ENCODE data around the gene SNX7. TPM values are rescaled to one million over a fixed set of nuclear protein-coding genes. Genes with fewer than 3 reads are reported as not detected.

SNX7 gene, protein sequence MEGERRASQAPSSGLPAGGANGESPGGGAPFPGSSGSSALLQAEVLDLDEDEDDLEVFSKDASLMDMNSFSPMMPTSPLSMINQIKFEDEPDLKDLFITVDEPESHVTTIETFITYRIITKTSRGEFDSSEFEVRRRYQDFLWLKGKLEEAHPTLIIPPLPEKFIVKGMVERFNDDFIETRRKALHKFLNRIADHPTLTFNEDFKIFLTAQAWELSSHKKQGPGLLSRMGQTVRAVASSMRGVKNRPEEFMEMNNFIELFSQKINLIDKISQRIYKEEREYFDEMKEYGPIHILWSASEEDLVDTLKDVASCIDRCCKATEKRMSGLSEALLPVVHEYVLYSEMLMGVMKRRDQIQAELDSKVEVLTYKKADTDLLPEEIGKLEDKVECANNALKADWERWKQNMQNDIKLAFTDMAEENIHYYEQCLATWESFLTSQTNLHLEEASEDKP
- total RNA-seq = 10 to 100 TPM; 11.6 to 28.6 (median 19.4) TPM

DNA sequence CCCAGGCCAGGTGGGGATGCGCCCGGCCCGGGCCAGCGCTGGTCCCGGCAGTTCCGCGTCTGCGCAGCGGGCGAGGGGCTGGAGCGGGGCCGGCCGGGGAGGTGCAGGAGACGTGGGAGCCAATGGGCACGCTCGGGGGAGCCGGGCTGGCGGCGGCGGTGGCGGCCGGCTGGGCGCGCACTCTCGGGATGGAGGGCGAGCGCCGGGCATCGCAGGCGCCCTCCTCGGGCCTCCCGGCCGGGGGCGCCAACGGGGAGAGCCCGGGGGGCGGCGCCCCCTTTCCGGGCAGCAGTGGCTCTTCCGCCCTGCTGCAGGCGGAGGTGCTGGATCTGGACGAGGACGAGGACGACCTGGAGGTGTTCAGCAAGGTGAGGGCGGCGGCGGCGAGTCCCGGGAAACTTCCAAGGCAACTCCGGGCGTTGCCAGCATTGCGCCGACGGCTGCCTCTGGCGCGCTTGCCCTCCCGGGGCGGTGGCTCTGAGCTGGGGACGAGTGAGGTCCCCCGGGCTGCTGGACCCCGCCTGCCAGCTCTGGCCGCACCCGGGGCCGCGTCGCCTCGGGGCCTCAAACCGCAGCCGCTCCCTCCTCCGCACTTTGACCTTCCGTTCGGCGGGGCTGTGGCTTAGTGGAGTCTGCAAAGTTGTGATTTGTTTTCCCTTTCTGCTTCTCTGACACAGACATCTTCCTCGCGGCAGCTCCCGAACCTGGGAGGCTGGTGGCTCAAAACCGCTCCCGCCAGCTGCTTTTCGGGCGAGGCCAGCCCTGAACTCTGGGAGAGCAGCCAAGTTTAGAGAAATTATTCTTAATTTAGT, at the start of gene SNX7:
Gene SNX7, plus strand, starts transcription at position 178 of the 812 bp plus-strand sequence. Its CDS starts 11 bp downstream, at position 189.
- Histone ChIP-seq H3K36me3 (no peaks in the 10 kb centered on the region), H3K27me3 (no peaks in the 10 kb centered on the region), H3K4me1 (peaks cover 0 to 21% (median 0%) of the 10 kb centered on the region in 4 donors), H3K27ac (peak within 1 kb of the TSS; percentile 44 to 96 (median 90)), H3K9me3 (no peaks in the 10 kb centered on the region), H3K4me3 (peak within 1 kb of the TSS; percentile 52 to 98 (median 86))
- peak; percentile 54 to 61 for DNase-seq (ENCODE audit: low spot score in 2 of 2)
- 0 to 1% methylated on average over 36 to 47 of the region's 80 CpGs for WGBS, 2 donors
- TF ChIP-seq POLR2A (IDR thresholded peaks at IDR 0.05) = peak; percentile 19 to 44
- TF ChIP-seq EP300 (IDR thresholded peaks at IDR 0.05) = peak in 1 of 2 donors; percentile 51
- TF ChIP-seq, protein P1, sequence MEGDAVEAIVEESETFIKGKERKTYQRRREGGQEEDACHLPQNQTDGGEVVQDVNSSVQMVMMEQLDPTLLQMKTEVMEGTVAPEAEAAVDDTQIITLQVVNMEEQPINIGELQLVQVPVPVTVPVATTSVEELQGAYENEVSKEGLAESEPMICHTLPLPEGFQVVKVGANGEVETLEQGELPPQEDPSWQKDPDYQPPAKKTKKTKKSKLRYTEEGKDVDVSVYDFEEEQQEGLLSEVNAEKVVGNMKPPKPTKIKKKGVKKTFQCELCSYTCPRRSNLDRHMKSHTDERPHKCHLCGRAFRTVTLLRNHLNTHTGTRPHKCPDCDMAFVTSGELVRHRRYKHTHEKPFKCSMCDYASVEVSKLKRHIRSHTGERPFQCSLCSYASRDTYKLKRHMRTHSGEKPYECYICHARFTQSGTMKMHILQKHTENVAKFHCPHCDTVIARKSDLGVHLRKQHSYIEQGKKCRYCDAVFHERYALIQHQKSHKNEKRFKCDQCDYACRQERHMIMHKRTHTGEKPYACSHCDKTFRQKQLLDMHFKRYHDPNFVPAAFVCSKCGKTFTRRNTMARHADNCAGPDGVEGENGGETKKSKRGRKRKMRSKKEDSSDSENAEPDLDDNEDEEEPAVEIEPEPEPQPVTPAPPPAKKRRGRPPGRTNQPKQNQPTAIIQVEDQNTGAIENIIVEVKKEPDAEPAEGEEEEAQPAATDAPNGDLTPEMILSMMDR (IDR thresholded peaks at IDR 0.05) = peak; percentile 18 to 58 (median 32)

DNA sequence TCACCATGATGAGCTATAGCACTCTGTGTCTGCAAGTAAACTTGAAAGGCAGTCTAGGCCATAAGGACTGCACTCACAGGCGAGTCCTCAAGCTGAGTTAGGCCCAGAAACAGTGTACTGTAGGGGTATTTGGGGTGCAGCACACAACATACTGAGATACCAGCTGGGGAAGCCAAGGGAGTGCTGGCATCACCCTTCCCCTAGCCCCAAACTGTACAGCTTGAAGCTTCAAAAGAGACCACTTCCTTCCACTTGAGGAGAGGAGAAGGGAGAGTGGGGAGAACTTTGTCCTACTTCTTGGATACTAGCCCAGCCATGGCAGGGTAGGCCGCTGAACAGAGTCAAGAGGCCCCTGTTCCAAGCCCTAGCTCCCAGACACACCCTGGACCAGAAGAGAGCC, 24.2 kb upstream of the SNX7 start:
- Histone ChIP-seq H3K27ac (no peak overlapping the region), H3K36me3 (no peaks in the 10 kb centered on the region), H3K4me3 (no peak overlapping the region), H3K4me1 (no peaks in the 10 kb centered on the region), H3K9me3 (peaks cover 0 to 14% (median 0%) of the 10 kb centered on the region in 4 donors), H3K27me3 (no peaks in the 10 kb centered on the region)
- DNase-seq (ENCODE audit: low spot score in 2 of 2) = no peak
- WGBS, 2 donors = 80 to 83% methylated on average over 2 of the region's 2 CpGs
- TF ChIP-seq POLR2A (IDR thresholded peaks at IDR 0.05) = no peak
- no peak for TF ChIP-seq EP300 (IDR thresholded peaks at IDR 0.05)
- TF ChIP-seq, protein P1 (IDR thresholded peaks at IDR 0.05) = no peak

DNA sequence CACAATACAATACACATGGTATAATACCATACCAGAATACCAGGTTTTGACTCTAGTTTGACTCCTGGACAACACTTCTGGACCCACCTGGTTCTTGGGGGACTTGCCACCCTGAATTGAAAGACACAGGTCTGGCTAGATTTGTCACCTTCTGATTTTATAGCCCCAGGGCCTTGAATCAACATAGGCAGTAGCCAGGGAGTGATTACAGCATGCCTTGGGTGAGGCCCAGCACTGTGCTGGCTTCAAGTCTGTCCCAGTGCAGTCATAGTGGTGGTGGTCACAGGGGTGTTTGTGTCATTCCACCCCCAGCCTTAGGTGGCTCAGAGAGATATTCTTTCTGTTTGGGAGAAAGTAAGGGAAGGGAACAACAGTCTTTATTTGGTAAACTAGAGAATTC, 23.3 kb upstream of the SNX7 start:
- Histone ChIP-seq H3K4me3 (no peak overlapping the region), H3K27me3 (no peaks in the 10 kb centered on the region), H3K36me3 (no peaks in the 10 kb centered on the region), H3K27ac (no peak overlapping the region), H3K9me3 (peaks cover 0 to 14% (median 0%) of the 10 kb centered on the region in 4 donors), H3K4me1 (no peaks in the 10 kb centered on the region)
- DNase-seq (ENCODE audit: low spot score in 2 of 2) = no peak
- no peak for TF ChIP-seq POLR2A (IDR thresholded peaks at IDR 0.05)
- TF ChIP-seq, protein P1 (IDR thresholded peaks at IDR 0.05) = no peak
- no peak for TF ChIP-seq EP300 (IDR thresholded peaks at IDR 0.05)

GRCh38 chr1:98644510-98644909, 17.0 kb upstream of the SNX7 start:
- 88% methylated on average over 2 of the region's 2 CpGs for WGBS, 2 donors
- no peak overlapping the region for H3K27ac ChIP-seq
- peaks cover 0 to 12% (median 0%) of the 10 kb centered on the region in 4 donors for H3K9me3 ChIP-seq
- H3K27me3 ChIP-seq = no peaks in the 10 kb centered on the region
- no peaks in the 10 kb centered on the region for H3K36me3 ChIP-seq
- no peaks in the 10 kb centered on the region for H3K4me1 ChIP-seq
- TF ChIP-seq, protein P1 (IDR thresholded peaks at IDR 0.05) = no peak
- TF ChIP-seq POLR2A (IDR thresholded peaks at IDR 0.05) (no peak), EP300 (IDR thresholded peaks at IDR 0.05) (no peak)
- DNase-seq (ENCODE audit: low spot score in 2 of 2) = no peak
- H3K4me3 ChIP-seq = no peak overlapping the region
